ENCODE measurements around the gene SH3BP5. TPM values are rescaled to one million over a fixed set of nuclear protein-coding genes. Genes with fewer than 3 reads are reported as not detected.

SH3BP5 gene
- polyA plus RNA-seq, 1 experiment, result 30.9 TPM

GRCh38 chr3:15307580-15307979, 24.8 kb downstream of the SH3BP5 start:
- CTCF ChIA-PET, result interaction anchor here (1.8 kb wide), 1 partner anchor 39 kb away, joined by 7 read pairs; no protein-coding TSS in a partner anchor
- POLR2A ChIA-PET, result no interaction called here
- DNase-seq (ENCODE audit: low read depth), result no peak
- Histone ChIP-seq H3K36me3 (ENCODE audit: control insufficient read depth, insufficient read depth, low read length) (peaks cover 3% of the 10 kb centered on the region; the same call in 1 of the 2 replicates), H3K27me3 (ENCODE audit: control insufficient read depth, insufficient read depth, low read length) (no peaks in the 10 kb centered on the region), H3K4me3 (ENCODE audit: low read depth, low read length) (no peak overlapping the region)
- TF ChIP-seq, protein P1, sequence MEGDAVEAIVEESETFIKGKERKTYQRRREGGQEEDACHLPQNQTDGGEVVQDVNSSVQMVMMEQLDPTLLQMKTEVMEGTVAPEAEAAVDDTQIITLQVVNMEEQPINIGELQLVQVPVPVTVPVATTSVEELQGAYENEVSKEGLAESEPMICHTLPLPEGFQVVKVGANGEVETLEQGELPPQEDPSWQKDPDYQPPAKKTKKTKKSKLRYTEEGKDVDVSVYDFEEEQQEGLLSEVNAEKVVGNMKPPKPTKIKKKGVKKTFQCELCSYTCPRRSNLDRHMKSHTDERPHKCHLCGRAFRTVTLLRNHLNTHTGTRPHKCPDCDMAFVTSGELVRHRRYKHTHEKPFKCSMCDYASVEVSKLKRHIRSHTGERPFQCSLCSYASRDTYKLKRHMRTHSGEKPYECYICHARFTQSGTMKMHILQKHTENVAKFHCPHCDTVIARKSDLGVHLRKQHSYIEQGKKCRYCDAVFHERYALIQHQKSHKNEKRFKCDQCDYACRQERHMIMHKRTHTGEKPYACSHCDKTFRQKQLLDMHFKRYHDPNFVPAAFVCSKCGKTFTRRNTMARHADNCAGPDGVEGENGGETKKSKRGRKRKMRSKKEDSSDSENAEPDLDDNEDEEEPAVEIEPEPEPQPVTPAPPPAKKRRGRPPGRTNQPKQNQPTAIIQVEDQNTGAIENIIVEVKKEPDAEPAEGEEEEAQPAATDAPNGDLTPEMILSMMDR (IDR thresholded peaks at IDR 0.05; ENCODE audit: insufficient read depth, low read depth, low read length), result no peak

- ChIA-PET CTCF (interaction anchor here (1.8 kb wide), 1 partner anchor 39 kb away, joined by 7 read pairs; no protein-coding TSS in a partner anchor), POLR2A (no interaction called here)
- Histone ChIP-seq H3K4me3 (ENCODE audit: low read depth, low read length) (no peak overlapping the region), H3K36me3 (ENCODE audit: control insufficient read depth, insufficient read depth, low read length) (peaks cover 3% of the 10 kb centered on the region; the same call in 1 of the 2 replicates), H3K27me3 (ENCODE audit: control insufficient read depth, insufficient read depth, low read length) (no peaks in the 10 kb centered on the region)
- TF ChIP-seq, protein P1 (IDR thresholded peaks at IDR 0.05; ENCODE audit: insufficient read depth, low read depth, low read length), result no peak
- DNase-seq (ENCODE audit: low read depth), result no peak
Measured at GRCh38 chr3:15306979-15307359, 25.4 kb downstream of the SH3BP5 start.

- TF ChIP-seq, protein P1 (IDR thresholded peaks at IDR 0.05; ENCODE audit: insufficient read depth, low read depth, low read length), result peak; percentile 31; the same call in 1 of the 2 replicates
- Histone ChIP-seq H3K27me3 (ENCODE audit: control insufficient read depth, insufficient read depth, low read length) (no peaks in the 10 kb centered on the region), H3K36me3 (ENCODE audit: control insufficient read depth, insufficient read depth, low read length) (peaks cover 10% of the 10 kb centered on the region), H3K4me3 (ENCODE audit: low read depth, low read length) (no peak overlapping the region)
- POLR2A ChIA-PET, result no interaction called here
- DNase-seq (ENCODE audit: low read depth), result no peak
- CTCF ChIA-PET, result interaction anchor here (1.1 to 1.2 kb wide), 3 partner anchors 14 to 27 kb away, joined by 3 to 5 read pairs (median 3); partner anchors contain the start of gene SH3BP5
Measured at GRCh38 chr3:15305359-15305844, 27.0 kb downstream of the SH3BP5 start.

- ChIA-PET CTCF (no interaction called here), POLR2A (no interaction called here)
- TF ChIP-seq, protein P1 (IDR thresholded peaks at IDR 0.05; ENCODE audit: insufficient read depth, low read depth, low read length), result no peak
- Histone ChIP-seq H3K36me3 (ENCODE audit: control insufficient read depth, insufficient read depth, low read length) (peaks cover 10% of the 10 kb centered on the region), H3K27me3 (ENCODE audit: control insufficient read depth, insufficient read depth, low read length) (no peaks in the 10 kb centered on the region), H3K4me3 (ENCODE audit: low read depth, low read length) (no peak overlapping the region)
- DNase-seq (ENCODE audit: low read depth), result no peak
Measured at GRCh38 chr3:15303728-15304127, 28.7 kb downstream of the SH3BP5 start.

GRCh38 chr3:15303216-15303615, 29.2 kb downstream of the SH3BP5 start:
- CTCF ChIA-PET, result no interaction called here
- TF ChIP-seq, protein P1 (IDR thresholded peaks at IDR 0.05; ENCODE audit: insufficient read depth, low read depth, low read length), result no peak
- POLR2A ChIA-PET, result no interaction called here
- DNase-seq (ENCODE audit: low read depth), result no peak
- no peak overlapping the region for H3K4me3 ChIP-seq (ENCODE audit: low read depth, low read length)
- peaks cover 10% of the 10 kb centered on the region for H3K36me3 ChIP-seq (ENCODE audit: control insufficient read depth, insufficient read depth, low read length)
- H3K27me3 ChIP-seq (ENCODE audit: control insufficient read depth, insufficient read depth, low read length), result no peaks in the 10 kb centered on the region
